Dendritic cell treated with granulocyte-macrophage colony-stimulating factor and Interleukin-4, amounts not matched to agents 40 ng/mL and 50 ng/mL, for 4 days (primary cell): ENCODE data around the gene RNF113A.
"Not testable (repeated sequence)": the region's sequence is repeated elsewhere in the genome, so short reads cannot be mapped to it uniquely, and the experiment has no call there.

Experiments used
- H3K27ac Mint-ChIP-seq: one replicate; pipeline ENCODE4 v1.8.0; 2022; ENCODE audit warnings: mild to moderate bottlenecking, mixed read lengths
- H3K27me3 Mint-ChIP-seq: one replicate; pipeline ENCODE4 v1.8.0; 2022; ENCODE audit warnings: mild to moderate bottlenecking, mixed read lengths
- H3K36me3 Mint-ChIP-seq: one replicate; pipeline ENCODE4 v1.8.0; 2022; ENCODE audit warnings: low read depth, mixed read lengths
- H3K4me1 Mint-ChIP-seq: one replicate; pipeline ENCODE4 v1.8.0; 2022; ENCODE audit warnings: low read depth, mixed read lengths
- H3K4me3 Mint-ChIP-seq: one replicate; pipeline ENCODE4 v1.8.0; 2022; ENCODE audit warnings: mild to moderate bottlenecking, moderate library complexity, mixed read lengths
- H3K9me3 Mint-ChIP-seq: one replicate; pipeline ENCODE4 v1.8.0; 2022; ENCODE audit warnings: mixed read lengths
- intact Hi-C: fragments of 100-400 bp; cut with micrococcal nuclease; formaldehyde crosslinking; loops from one replicate; pipeline ENCODE4 v1.15.0; 2022

Gene RNF113A

DNA sequence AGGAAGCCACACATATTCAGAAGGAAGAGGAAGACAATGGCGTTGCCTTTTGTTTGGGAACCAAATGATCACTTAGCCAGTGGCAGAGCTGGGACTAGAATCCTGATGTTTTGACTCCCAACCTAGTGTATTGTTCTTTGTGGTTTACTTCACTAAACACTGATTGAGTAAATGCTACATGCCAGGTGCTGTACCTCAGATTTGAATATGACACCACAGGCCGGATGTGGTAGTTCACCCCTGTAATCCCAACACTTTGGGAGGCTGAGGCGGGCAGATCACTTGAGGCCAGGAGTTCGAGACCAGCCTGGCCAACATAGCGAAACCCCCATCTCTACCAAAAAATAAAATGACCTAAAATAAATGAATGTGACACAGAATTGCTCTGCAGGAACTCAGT, 8.5 kb upstream of the RNF113A start:
- Mint-ChIP-seq H3K27ac (peak overlapping the region; percentile 23), H3K4me1 (peaks cover 7% of the 10 kb centered on the region), H3K9me3 (no peaks in the 10 kb centered on the region), H3K4me3 (no peak overlapping the region), H3K27me3 (no peaks in the 10 kb centered on the region), H3K36me3 (peaks cover 23% of the 10 kb centered on the region)
- intact Hi-C loops: no loop called here

DNA sequence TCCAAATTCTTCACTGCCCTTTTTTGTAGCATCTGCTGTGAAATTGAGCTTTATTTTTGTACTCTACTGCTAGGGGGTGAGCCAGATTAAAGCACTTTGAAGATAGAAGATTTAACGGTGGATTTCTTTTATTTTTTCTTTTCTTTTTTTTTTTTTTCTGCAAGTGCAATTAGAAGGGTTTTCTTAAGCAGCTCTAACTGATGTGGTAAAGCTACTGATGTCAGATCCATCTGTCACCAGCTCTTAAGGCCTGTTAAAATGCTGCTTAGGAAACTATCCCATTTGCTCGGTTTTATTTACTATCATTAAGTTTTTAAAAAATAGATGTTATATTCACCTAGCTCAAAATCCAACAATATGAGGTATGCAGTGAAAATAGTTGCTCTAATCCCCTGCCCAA, 7.2 kb upstream of the RNF113A start:
- Mint-ChIP-seq H3K27ac (no peak overlapping the region), H3K4me3 (no peak overlapping the region), H3K36me3 (peaks cover 23% of the 10 kb centered on the region), H3K9me3 (no peaks in the 10 kb centered on the region), H3K4me1 (peaks cover 7% of the 10 kb centered on the region), H3K27me3 (no peaks in the 10 kb centered on the region)
- intact Hi-C loops: loop anchor here (10.0 kb wide), 1 partner anchor 66 kb away; the partner anchor contains the start of gene NKAP

DNA sequence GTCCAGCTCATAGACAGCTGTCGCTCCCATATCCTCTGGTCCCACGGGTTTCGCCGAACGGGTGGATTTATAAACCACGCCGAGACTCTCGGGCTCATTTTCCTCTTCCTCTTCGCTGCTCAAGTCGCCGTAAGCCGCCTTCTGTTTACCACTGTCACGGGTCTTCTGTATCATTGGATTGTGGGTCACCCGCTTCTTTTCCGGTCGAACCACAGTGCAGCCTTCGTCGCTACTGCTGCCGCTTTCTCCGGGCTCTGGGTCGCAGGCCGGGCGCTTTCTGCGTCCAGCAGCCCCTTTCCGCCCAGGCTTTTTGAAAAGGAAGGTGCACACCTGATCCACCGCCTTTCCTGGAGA, 311 bp downstream of the RNF113A start:
- Mint-ChIP-seq H3K27me3 (no peaks in the 10 kb centered on the region), H3K27ac (peak overlapping the region; percentile 98), H3K9me3 (no peaks in the 10 kb centered on the region), H3K4me1 (peaks cover 12% of the 10 kb centered on the region), H3K36me3 (peaks cover 16% of the 10 kb centered on the region), H3K4me3 (peak overlapping the region; percentile 94)
- intact Hi-C loops: loop anchor here (2.0 to 10.0 kb wide), 3 partner anchors 18 to 78 kb away; partner anchors contain the start of genes NKAP and UPF3B

DNA sequence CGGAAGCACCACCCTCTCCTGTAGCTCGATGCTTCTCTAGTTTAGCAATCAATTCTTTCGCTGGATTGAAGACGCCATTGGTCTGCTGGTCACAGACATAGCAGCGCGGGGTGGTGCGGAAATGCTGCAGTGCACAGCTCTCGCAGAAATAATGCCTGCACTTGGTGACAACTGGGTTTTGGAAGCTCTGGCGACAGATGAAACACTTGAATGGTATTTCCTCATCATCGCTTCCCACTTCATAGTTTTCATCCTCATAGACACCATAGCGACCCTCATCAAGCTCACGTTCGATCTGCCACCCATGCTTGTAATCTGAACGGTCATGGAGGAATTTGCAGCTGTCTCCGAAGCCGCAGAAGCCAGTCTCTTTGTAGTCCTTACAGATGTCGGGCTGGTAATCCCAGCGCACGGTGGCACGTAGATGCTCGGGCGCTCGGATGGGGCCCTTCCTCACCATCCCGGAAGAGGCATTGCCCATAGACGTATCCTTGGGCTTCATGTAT, 854 bp downstream of the RNF113A start:
- Mint-ChIP-seq H3K36me3 (peaks cover 11% of the 10 kb centered on the region), H3K27me3 (no peaks in the 10 kb centered on the region), H3K4me1 (peaks cover 12% of the 10 kb centered on the region), H3K27ac (peak overlapping the region; percentile 98), H3K4me3 (peak overlapping the region; percentile 94), H3K9me3 (no peaks in the 10 kb centered on the region)
- intact Hi-C loops: loop anchor here (2.0 to 10.0 kb wide), 3 partner anchors 18 to 78 kb away; partner anchors contain the start of genes NKAP and UPF3B

DNA sequence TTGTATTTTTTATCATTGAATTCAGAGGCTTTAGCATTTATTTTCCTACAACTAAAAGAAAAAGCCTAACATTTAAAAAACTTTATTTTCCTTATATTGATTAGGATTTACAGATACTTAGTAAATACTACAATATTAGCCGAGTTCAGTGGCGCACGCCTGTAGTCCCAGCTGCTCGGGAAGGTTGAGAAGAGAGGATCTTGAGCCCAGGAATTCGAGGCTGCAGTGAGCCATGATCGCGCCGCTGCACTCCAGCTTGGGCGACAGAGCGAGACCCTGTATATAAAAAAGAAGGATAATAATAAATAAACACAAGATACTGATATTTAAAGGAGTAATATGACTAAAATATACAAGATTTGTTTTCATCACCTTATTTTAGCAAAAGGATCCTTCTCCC, 18.1 kb downstream of the RNF113A start:
- no peak overlapping the region for H3K4me3 Mint-ChIP-seq
- intact Hi-C loops: loop anchor here (2.0 kb wide), 1 partner anchor 17 kb away; the partner anchor contains the start of genes NDUFA1 and RNF113A
- peak overlapping the region; percentile 92 for H3K27ac Mint-ChIP-seq
- H3K9me3 Mint-ChIP-seq: no peaks in the 10 kb centered on the region
- H3K4me1 Mint-ChIP-seq: peaks cover 6% of the 10 kb centered on the region
- peaks cover 38% of the 10 kb centered on the region for H3K36me3 Mint-ChIP-seq
- H3K27me3 Mint-ChIP-seq: no peaks in the 10 kb centered on the region

DNA sequence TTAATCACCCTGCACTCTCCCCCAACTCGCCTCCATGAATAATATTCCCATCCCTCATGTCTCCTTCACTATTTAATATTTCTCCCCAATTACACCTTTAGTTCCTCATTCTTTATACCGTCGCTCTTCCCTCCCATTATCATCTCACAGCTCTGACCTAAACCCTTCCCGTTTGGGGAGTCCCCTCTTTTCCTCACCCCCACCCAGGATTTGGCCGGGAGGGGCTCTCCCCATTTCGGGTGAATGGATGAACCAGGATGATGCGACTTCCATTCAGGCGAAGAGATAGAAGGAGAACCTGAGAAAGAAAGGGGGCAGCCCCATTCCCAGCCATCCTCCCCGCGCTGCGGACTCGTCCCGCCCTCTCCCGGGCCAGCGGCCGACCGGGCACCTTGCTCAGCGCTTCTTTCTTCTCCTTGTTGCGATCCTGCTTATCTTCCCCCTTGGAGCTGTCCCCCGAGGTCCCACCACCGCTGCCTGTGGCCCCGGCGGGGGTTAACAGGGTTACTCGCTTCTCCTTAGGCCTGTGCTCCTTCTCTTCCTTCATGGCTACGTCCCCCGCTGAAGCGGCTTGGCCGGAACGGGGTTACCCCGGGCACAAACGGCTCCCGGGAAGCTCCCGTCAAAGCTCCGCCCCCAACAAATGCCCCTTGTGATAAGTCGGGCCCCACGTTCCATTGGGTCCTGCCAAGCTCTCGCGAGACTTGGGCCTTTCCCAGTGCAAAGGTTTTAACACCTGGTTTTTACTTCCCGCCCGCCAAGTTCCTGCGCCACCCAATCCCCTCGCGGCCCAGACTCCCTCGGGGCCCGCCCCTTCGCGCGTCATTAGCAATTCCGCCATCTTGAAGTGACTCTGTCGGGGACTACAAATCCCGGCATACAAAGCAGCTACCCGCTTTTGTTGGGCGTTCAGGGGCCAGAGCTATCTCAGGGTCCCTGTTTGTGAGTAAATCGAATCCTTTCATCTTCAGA, 18.9 kb downstream of the RNF113A start, which contains the start of gene UPF3B:
TSS of gene UPF3B (minus strand) at position 582 of the 972 bp plus-strand sequence. CDS start at position 547, 35 bp downstream.
- H3K36me3 Mint-ChIP-seq: peaks cover 42% of the 10 kb centered on the region

DNA sequence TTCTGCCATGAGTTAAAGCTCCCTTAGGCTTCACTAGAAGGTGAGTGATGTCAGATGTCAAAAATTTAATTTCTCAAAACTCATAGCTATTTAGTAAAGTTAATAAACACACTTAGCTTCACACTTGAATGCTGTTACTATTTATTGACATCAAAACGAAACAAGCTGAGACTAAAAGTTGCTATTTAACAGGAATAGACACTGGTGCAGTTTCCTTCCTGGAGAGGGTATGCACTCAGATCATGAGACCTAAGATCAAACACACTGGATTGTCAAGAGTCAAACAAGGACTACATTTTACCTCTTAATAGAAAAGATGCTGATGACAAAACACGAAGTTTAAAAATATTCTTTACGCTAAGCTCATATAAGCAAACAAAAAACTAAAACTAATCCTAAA, 37.6 kb downstream of the RNF113A start:
- H3K36me3 Mint-ChIP-seq: peaks cover 80% of the 10 kb centered on the region
- no peaks in the 10 kb centered on the region for H3K9me3 Mint-ChIP-seq
- no peaks in the 10 kb centered on the region for H3K27me3 Mint-ChIP-seq
- intact Hi-C loops: no loop called here
- H3K4me1 Mint-ChIP-seq: peaks cover 6% of the 10 kb centered on the region
- no peak overlapping the region for H3K4me3 Mint-ChIP-seq
- no peak overlapping the region for H3K27ac Mint-ChIP-seq

More for the DNA sequence above, 18.9 kb downstream of the RNF113A start, which contains the start of gene UPF3B:
- Mint-ChIP-seq H3K27me3 (no peaks in the 10 kb centered on the region), H3K4me3 (peak within 1 kb of the TSS; percentile 93), H3K4me1 (peaks cover 6% of the 10 kb centered on the region), H3K27ac (peak within 1 kb of the TSS; percentile 92), H3K9me3 (no peaks in the 10 kb centered on the region)
- intact Hi-C loops: loop anchor here (2.0 kb wide), 1 partner anchor 18 kb away; the partner anchor contains the start of genes NDUFA1 and RNF113A

DNA sequence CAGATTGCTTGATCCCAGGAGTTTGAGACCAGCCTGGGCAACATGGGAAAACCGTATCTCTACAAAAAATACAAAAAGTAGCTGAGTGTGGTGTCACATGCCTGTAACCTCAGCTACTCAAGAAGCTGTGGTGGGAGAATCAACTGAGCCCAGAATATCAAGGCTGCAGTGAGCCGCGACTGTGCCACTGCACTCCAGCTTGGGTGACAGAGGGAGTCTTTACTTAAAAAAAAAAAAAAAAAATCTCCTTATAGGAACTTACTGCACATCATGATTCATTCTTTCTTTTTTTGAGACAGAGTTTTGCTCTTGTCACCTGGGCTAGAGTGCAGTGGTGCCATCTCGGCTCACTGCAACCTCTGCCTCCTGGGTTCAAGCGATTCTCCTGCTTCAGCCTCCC, 43.1 kb downstream of the RNF113A start:
- H3K4me1 Mint-ChIP-seq: peaks cover 12% of the 10 kb centered on the region
- no peaks in the 10 kb centered on the region for H3K9me3 Mint-ChIP-seq
- H3K36me3 Mint-ChIP-seq: peaks cover 31% of the 10 kb centered on the region
- no peak overlapping the region for H3K27ac Mint-ChIP-seq
- no peak overlapping the region for H3K4me3 Mint-ChIP-seq
- H3K27me3 Mint-ChIP-seq: no peaks in the 10 kb centered on the region
- intact Hi-C loops: no loop called here

DNA sequence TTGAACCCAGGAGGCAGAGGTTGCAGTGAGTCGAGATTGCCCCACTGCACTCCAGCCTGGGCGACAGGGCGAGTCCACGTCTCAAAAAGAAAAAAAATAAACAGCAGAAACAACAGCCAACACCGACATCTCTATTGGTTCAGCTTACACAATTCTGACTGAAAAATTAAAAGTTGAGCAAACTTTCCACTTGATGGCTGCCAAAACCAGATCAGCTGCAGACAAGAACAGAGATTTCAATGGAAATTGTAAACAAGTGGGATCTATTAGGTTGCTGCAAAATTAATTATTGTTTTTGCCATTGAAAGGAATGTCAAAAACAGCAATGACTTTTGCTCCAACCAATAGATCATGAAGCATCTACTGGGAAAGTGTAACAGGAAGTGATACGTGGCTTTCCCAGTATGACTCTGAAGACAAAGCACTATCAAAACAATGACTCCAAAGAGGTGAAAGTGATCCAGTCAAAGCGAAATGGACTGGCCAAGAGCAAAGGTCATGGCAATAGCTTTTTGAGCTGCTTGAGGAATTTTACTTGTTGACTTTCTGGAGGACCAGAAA, 45.1 kb downstream of the RNF113A start:
- peaks cover 6% of the 10 kb centered on the region for H3K4me1 Mint-ChIP-seq
- intact Hi-C loops: no loop called here

DNA sequence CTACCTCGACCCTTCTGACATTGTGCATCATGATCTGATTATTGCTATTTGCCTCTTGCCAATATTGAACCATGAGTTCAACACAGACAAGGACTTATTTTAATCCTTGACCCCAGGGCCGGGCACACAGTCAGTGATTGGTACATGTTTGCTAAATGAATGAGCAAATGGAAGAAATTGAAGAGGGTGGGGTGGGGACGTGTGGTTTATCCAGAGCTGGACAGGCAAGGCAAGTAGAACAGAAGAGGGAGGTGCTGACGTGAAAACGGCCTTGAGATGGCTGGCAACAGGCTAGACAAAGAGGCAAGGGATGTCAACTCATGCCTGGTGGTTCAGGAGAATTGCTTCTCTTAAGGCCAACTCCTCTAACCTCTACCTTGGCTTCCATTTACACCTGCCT, 47.3 kb downstream of the RNF113A start:
- H3K4me3 Mint-ChIP-seq, H3K4me1 Mint-ChIP-seq, H3K27me3 Mint-ChIP-seq, H3K36me3 Mint-ChIP-seq, H3K27ac Mint-ChIP-seq, intact Hi-C loops, H3K9me3 Mint-ChIP-seq: not testable (repeated sequence)

More for the DNA sequence above, 45.1 kb downstream of the RNF113A start:
- no peak overlapping the region for H3K27ac Mint-ChIP-seq
- no peaks in the 10 kb centered on the region for H3K27me3 Mint-ChIP-seq
- H3K9me3 Mint-ChIP-seq: no peaks in the 10 kb centered on the region
- peaks cover 25% of the 10 kb centered on the region for H3K36me3 Mint-ChIP-seq
- H3K4me3 Mint-ChIP-seq: no peak overlapping the region

DNA sequence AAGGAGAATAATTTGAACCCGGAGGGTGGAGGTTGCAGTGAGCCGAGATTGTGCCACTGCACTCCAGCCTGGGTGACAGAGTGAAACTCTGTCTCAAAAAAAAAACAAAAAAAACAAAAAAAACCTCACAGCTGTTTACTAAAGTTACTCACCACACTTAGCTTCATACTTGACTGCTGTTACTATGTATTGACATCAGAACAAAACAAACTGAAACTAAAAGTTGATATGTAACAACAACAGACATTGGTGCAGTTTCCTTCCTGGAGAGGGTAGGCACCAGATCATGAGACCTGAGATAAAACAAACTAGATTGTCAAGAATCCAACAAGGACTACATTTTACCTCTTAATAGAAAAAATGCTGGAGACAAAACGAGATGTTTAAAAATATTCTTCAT, 49.8 kb downstream of the RNF113A start:
- H3K4me1 Mint-ChIP-seq, intact Hi-C loops, H3K27ac Mint-ChIP-seq, H3K4me3 Mint-ChIP-seq, H3K36me3 Mint-ChIP-seq, H3K9me3 Mint-ChIP-seq, H3K27me3 Mint-ChIP-seq: not testable (repeated sequence)
